ENCODE data around the gene PTDSS2. TPM values are rescaled to one million over a fixed set of nuclear protein-coding genes. Genes with fewer than 3 reads are reported as not detected.

The PTDSS2 gene
- total and polyA plus RNA-seq, 10 of the 15 experiments (the other 5 are each of a cell fraction or from before 2014, with no cell fraction given), result 0.39 to 21.1 (median 10.8) TPM

GRCh38 chr11:531919-532526 lies 81.9 kb downstream of the PTDSS2 start:
- no peak for FAIRE-seq
- H3K9me3 ChIP-seq (replicated peaks; ENCODE audit: control insufficient read depth, insufficient read depth, low read length), result no peaks in the 10 kb centered on the region
- no peak for ATAC-seq
- H3K36me3 ChIP-seq (ENCODE audit: control insufficient read depth in 2 of 2, insufficient read depth in 2 of 2, low read length in 1 of 2), result peaks cover 0 to 12% of the 10 kb centered on the region in 2 experiments; a peak in 3 of 4 replicates
- no TSS peak for BruUV-seq (replicated peaks)
- no peaks in the 10 kb centered on the region for H3K27me3 ChIP-seq (replicated peaks in 1 of 2; ENCODE audit: control insufficient read depth in 2 of 2, insufficient read depth in 2 of 2, low read length in 1 of 2)
- SMC1A ChIA-PET (ENCODE audit: uncharacterized antibody, unreplicated experiment), result no interaction called here
- H3K4me3 ChIP-seq, result no peak overlapping the region
- DNase-seq (ENCODE audit: low read depth, low spot score), result no peak
- H2AFZ ChIP-seq (ENCODE audit: control insufficient read depth, low read depth, low read length), result no peak overlapping the region
- H3K79me2 ChIP-seq (ENCODE audit: control insufficient read depth, insufficient read depth, low read length), result peaks cover 16% of the 10 kb centered on the region
- no peaks in the 10 kb centered on the region for H4K20me1 ChIP-seq (ENCODE audit: control insufficient read depth, insufficient read depth)
- H3K9ac ChIP-seq (ENCODE audit: control insufficient read depth, insufficient read depth, low read length), result no peak overlapping the region
- intact Hi-C loops (cut with micrococcal nuclease; ENCODE audit: unreplicated experiment) (no loop called here), in situ Hi-C loops (cut with MboI) (no loop called here)
- no peak overlapping the region for H3K4me2 ChIP-seq (ENCODE audit: control insufficient read depth, insufficient read depth)
- TF ChIP-seq MYC (IDR thresholded peaks at IDR 0.05; ENCODE audit: insufficient read depth, insufficient read length, insufficient replicate concordance, low read length, severe bottlenecking) (no peak), JUND (IDR thresholded peaks at IDR 0.05; ENCODE audit: low read depth, low read length) (no peak), CBFB (IDR thresholded peaks at IDR 0.05; ENCODE audit: low read depth) (no peak), MEF2B (IDR thresholded peaks at IDR 0.05; ENCODE audit: partially characterized antibody, poor library complexity, severe bottlenecking) (no peak), IRF4 (IDR thresholded peaks at IDR 0.05; ENCODE audit: low read depth, low read length) (no peak), ASH2L (IDR thresholded peaks at IDR 0.05; ENCODE audit: borderline replicate concordance, low read depth) (no peak), ZNF622 (IDR thresholded peaks at IDR 0.05) (no peak), TARDBP (IDR thresholded peaks at IDR 0.05; ENCODE audit: borderline replicate concordance) (no peak), TAF1 (IDR thresholded peaks at IDR 0.05; ENCODE audit: borderline replicate concordance, low read depth, low read length) (no peak), RB1 (IDR thresholded peaks at IDR 0.05; ENCODE audit: borderline replicate concordance) (no peak), SIX5 (IDR thresholded peaks at IDR 0.05; ENCODE audit: low read depth, low read length, severe bottlenecking) (no peak), SMARCA5 (IDR thresholded peaks at IDR 0.05) (no peak), PAX5 (IDR thresholded peaks at IDR 0.05; ENCODE audit: borderline replicate concordance, low read depth, low read length) (no peak), NFIC (IDR thresholded peaks at IDR 0.05; ENCODE audit: low read depth, low read length) (no peak)
- TF ChIP-seq, protein P1, sequence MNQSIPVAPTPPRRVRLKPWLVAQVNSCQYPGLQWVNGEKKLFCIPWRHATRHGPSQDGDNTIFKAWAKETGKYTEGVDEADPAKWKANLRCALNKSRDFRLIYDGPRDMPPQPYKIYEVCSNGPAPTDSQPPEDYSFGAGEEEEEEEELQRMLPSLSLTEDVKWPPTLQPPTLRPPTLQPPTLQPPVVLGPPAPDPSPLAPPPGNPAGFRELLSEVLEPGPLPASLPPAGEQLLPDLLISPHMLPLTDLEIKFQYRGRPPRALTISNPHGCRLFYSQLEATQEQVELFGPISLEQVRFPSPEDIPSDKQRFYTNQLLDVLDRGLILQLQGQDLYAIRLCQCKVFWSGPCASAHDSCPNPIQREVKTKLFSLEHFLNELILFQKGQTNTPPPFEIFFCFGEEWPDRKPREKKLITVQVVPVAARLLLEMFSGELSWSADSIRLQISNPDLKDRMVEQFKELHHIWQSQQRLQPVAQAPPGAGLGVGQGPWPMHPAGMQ (IDR thresholded peaks at IDR 0.05; ENCODE audit: borderline replicate concordance), result no peak
- TF ChIP-seq, protein P2, sequence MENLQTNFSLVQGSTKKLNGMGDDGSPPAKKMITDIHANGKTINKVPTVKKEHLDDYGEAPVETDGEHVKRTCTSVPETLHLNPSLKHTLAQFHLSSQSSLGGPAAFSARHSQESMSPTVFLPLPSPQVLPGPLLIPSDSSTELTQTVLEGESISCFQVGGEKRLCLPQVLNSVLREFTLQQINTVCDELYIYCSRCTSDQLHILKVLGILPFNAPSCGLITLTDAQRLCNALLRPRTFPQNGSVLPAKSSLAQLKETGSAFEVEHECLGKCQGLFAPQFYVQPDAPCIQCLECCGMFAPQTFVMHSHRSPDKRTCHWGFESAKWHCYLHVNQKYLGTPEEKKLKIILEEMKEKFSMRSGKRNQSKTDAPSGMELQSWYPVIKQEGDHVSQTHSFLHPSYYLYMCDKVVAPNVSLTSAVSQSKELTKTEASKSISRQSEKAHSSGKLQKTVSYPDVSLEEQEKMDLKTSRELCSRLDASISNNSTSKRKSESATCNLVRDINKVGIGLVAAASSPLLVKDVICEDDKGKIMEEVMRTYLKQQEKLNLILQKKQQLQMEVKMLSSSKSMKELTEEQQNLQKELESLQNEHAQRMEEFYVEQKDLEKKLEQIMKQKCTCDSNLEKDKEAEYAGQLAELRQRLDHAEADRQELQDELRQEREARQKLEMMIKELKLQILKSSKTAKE (IDR thresholded peaks at IDR 0.05; ENCODE audit: low read depth, poor library complexity, severe bottlenecking), result no peak
- CTCF ChIA-PET, result interaction anchor here (1.3 kb wide), 1 partner anchor 13 kb away, joined by 3 read pairs; no protein-coding TSS in a partner anchor
- WGBS (ENCODE audit: insufficient coverage, insufficient replicate concordance, low lambda C conversion rate, missing lambda C conversion rate), result 96% methylated on average over 18 of the region's 18 CpGs
- peaks cover 13% of the 10 kb centered on the region for H3K4me1 ChIP-seq (ENCODE audit: control insufficient read depth, insufficient read depth, low read length)
- RAD21 ChIA-PET (ENCODE audit: unreplicated experiment), result no interaction called here
- POLR2A ChIA-PET, result no interaction called here
- H3K27ac ChIP-seq (ENCODE audit: control insufficient read depth, insufficient read depth), result no peak overlapping the region

Data from GM12878 (cell line).